HG02623 (cell line): ENCODE measurements around the gene LRRC23.
"Not testable (repeated sequence)": the region's sequence is repeated elsewhere in the genome, so short reads cannot be mapped to it uniquely, and the experiment has no call there.

Experiments
- ATAC-seq: cut with Tn5 transposase; IDR thresholded peaks from one replicate; pipeline ENCODE4 v1.9.1; 2021; ENCODE audit warnings: moderate library complexity; ENCODE audit not compliant: unreplicated experiment

LRRC23 gene

GRCh38 chr12:6899837-6900519 is 4.6 kb upstream of the LRRC23 start:
- ATAC-seq: no peak

- ATAC-seq: no peak
Observed at GRCh38 chr12:6902448-6902847, 2.2 kb upstream of the LRRC23 start.

GRCh38 chr12:6903722-6904121 is 900 bp upstream of the LRRC23 start:
- no peak for ATAC-seq

- no peak for ATAC-seq
Observed at GRCh38 chr12:6905414-6906040, 905 bp downstream of the LRRC23 start.

- ATAC-seq: not testable (repeated sequence)
Observed at GRCh38 chr12:6908141-6908540, 3.5 kb downstream of the LRRC23 start.

GRCh38 chr12:6909421-6910145 is 5.0 kb downstream of the LRRC23 start:
- no peak for ATAC-seq

GRCh38 chr12:6912164-6912935 is 7.7 kb downstream of the LRRC23 start:
- ATAC-seq: no peak

- peak; percentile 69 for ATAC-seq
Observed at GRCh38 chr12:6914246-6914946, 9.8 kb downstream of the LRRC23 start, which contains the start of gene ENO2. TSS of gene ENO2 (plus strand) at chr12:6914580. CDS start at chr12:6915833, 1,253 bp downstream.

GRCh38 chr12:6914947-6915788 is 10.5 kb downstream of the LRRC23 start:
- ATAC-seq: no peak

GRCh38 chr12:6915789-6916285 is 11.2 kb downstream of the LRRC23 start:
- no peak for ATAC-seq

- ATAC-seq: no peak
Observed at GRCh38 chr12:6916426-6917200, 12.0 kb downstream of the LRRC23 start.

- ATAC-seq: no peak
Observed at GRCh38 chr12:6917491-6918231, 13.0 kb downstream of the LRRC23 start.

GRCh38 chr12:6919588-6919987 is 15.0 kb downstream of the LRRC23 start:
- no peak for ATAC-seq

- no peak for ATAC-seq
Observed at GRCh38 chr12:6921539-6921938, 16.9 kb downstream of the LRRC23 start.

GRCh38 chr12:6921996-6922946 is 17.6 kb downstream of the LRRC23 start:
- ATAC-seq: no peak

GRCh38 chr12:6923003-6923732 is 18.5 kb downstream of the LRRC23 start:
- no peak for ATAC-seq
